ENCODE data around the gene ANP32A. TPM values are rescaled to one million over a fixed set of nuclear protein-coding genes. Genes with fewer than 3 reads are reported as not detected.

Gene ANP32A
- total RNA-seq, 1 experiment from 2014 or later, result 120 TPM

DNA sequence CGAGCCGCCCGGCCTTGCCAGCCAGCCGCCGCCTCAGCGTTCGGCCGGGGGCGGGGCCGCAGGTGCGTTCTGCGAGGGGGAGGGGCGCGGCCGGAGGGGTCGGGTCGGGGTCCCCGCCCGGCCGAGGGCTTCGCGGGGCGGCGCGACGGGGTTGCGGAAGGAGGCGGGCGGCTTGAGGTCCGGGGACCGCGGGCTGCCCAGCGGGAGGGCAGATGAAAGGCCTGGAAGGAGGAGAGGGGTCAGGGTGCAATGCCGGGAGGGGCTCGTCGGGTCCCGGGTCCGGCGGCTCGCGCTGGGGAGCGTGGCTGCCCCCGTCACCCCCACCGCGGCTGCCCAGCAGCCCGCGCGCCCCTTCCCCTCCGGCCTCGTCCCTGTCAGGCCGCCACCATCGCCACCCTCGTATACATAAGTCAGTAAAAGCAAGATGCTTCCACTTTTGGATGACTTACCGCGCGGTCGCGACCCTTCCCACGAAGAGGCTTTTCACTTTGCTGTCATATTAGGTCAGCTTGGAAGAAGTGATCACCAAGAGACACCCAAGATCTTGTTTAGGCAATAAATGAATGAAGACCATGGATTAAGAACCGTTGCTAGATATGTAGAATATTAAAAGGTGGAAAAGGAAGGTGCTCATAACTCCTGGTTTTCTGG is 620 bp upstream of the ANP32A start:
- no peak for DNase-seq (ENCODE audit: low read depth)

DNA sequence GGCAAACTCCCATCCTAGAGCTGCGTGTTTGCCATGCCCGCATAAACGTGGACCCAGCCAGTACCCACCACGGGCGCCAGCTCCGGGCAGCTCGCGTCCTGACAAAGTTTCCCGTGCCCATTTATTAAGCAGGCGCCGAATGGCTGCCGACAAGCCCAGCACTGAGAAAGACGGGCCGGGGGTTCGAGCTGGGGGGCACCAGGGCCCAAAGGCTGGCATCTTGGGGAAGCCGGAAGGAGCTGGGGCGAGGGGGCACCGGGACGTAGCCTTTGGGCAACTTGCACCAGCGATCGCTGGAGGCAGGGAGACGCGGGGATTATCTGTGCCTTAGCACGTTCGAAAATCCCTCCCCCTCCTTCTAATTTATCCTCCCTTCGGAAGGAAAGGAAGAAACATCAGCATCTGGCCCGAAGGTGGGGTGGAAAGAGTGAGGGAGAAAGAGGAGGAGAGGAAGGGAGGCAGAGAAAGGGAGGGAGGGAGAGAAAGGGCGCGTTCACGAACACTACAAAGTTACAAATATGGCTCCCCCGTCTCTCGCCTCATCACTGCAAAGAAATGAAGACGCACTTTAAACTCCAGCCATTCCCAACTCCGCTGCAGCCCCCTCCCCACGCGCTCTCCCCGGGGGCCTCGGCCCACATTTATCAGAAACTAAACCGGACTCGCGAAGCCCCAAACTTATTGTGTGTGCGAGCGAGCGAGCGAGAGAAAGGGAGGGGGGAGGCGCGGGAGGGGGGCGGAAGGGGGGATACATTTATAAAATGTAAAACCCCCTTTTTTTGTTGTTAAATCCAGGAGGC is 1.0 kb downstream of the ANP32A start:
- DNase-seq (ENCODE audit: low read depth), result peak; percentile 62

DNA sequence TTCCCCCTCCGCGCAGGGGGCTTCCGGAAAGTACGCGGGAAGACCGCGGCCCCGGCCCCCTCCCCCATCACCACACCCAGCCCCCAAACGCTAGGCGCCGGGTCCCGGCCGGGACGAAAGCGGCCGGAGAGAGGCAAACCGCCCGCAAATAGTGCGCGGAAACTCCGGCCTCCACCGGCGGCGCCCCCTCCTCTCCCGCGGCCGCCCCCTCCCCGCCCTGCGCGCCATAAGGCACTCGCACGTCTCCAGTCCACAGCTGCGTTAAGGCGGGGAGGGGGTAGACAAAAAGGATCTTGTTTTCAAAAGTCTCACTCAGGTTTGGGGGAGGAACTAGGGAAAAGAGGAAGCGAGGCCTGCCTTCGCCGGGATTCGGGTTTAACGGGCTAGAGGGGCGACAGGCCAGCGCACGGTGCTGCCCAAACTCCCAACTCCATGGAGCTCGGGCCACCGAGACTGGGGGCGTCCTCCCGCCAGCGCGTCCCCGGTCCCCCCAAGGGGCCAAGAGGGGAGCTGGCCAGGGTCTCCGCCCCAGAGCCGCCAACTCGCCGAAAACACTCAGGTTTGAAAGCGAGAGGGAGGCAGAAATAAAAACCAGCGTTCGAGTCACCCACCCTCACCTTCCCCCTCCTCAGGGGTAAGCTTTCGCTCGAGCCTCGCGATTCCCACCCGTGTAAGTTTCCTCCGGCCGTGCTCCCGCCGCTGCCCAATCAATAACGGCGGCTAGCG is 1.8 kb downstream of the ANP32A start:
- peak; percentile 37 for DNase-seq (ENCODE audit: low read depth)

DNA sequence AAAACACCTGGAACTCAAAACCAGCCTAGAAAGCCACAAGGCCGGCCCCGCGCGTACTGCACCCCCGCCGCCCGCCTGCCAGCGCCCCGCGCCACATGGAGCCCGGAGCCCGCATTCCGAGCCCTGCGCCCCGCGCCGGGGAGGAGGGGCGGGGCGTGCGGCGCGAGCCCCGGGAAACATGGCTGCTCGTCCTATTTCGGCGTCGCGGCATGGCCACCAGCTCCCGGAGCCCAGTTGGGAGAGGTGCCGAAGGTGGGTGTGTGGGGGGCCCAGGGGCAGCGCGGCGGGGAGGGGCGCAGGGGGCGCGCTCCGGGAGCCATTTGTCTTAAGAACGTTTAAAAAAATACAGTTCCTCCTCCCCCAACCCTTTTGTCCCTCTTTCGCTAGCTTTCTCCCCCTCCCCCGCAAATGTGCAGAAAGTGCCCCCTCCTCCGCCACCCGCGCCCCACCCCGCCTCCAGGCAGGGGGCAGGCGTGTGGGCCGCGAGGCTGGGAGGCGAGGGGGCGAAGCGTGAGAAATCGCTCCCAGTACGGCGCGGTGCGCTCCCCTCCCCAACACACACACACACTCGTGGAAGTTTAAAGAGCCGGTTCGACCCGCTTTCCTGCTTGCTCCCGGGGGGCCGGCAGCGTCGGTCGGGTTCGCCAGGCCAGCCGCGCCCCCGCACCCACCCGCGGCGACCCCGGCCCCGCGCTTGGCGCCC is 2.5 kb downstream of the ANP32A start:
- DNase-seq (ENCODE audit: low read depth), result peak; percentile 56

DNA sequence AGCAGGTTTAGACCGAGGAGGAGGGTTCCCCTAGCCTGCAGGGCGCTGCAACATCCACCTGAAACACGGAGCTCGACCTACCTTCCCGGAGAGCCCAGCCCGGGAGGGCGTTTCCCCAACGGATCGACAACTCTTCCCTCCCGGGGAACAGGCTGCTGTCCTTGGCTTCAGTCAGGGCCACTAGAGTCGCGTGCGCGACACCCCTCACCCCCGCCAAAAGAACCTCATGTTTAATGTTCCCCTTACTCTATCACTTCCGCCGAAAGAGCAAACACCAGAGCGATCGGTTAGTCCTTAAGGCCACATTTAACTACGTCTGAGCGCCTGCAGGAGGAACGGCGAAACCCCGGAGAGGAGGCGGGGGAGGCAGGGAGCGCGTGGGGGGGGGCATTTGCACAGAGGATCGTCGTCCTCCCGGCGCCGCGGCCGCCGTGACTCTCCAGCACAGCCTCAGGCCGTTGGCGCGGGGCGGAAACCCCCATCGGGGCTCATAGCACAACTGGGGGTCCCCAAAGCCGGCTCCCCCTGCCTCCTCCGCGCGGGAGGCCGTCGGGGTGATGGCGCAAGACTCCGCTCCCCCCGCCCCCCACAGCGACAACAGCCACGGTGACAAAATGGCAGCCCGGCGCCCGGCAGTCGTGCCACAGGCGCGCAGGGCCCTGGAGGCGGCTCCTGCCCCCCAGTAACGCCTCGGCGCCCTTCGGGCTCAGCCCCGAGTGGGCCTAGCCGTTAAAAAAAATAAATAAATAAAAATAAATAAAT is 3.2 kb downstream of the ANP32A start:
- peak; percentile 40 for DNase-seq (ENCODE audit: low read depth)

DNA sequence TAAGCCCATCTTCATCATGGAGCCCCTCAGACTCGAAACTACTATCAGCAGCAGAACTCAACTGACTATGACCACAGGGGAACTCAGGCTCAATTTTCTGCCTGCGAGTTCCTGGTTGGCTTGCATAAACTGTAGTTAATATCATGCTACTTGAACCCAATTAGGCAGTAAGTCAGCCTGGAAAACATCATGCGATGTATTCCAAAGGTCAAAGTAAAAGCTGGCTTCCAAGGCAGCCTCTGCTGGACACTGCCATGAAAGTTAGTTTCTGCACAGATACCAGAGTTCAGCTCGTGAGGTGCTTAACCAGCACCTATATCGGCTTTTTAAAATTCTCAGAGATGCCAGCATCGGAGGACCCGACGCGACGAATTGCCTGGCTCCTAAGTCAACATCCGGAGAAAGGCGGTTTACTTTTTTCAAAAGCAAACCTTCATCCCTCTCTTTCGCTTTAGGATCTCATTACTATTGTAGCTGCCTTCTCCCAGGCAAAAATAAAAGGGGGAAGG is 3.8 kb downstream of the ANP32A start:
- DNase-seq (ENCODE audit: low read depth), result no peak

DNA sequence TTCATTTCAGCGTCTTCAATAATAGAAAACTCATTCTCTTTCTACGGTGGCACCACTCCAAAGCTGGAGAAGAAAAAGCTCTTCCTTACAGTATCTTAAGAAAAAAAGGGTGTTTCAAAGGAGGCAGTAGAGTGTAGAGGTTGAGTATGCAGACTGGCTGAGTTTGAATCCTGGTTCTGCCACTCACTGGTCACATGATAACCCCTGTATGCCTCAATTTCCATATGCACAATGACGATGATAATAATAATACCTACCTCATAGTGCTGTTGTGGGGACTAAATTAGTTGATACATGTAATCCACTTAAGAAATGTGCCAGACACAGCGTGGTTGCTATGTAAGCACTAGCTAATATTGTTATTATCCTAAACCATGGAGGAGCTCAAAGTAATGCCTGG is 4.5 kb downstream of the ANP32A start:
- no peak for DNase-seq (ENCODE audit: low read depth)

DNA sequence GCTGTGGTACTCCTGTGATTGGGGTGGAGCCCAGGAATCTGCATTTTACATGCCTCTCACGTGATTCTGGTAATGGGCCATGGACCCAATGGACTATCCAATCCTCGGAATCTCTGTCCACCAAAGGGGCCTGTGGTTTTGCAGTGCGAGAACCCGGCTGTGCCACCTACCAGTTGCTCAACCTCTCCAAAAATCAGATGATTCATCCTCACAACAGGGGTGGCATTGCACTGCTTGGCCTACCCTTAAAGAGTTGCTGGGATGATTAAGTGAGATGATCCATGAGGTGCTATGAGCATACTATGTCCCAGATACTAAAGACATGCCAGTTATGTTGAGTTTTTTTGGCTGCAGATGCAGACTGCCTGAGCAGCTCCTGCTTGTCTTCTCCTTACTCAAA is 5.1 kb downstream of the ANP32A start:
- peak; percentile 52 for DNase-seq (ENCODE audit: low read depth)

DNA sequence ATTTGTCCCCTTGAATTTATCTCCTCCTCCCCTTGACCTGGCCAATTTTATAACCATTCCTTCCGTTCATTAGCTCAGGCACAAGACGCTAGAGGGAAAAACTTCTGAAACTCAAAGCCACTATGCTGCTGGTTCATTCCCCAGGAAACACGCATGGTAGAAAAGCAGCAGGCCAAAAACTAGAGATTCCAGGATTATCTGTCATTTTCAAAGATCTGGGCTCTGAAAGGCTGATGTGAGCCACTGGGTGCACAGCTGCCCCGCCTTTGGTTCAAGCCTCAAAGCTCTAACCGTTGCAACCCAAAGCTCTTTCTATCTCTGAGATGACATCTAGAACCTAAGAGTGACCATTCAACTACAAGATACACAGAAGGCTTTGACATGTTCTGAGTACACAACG is 6.1 kb downstream of the ANP32A start:
- DNase-seq (ENCODE audit: low read depth), result no peak

DNA sequence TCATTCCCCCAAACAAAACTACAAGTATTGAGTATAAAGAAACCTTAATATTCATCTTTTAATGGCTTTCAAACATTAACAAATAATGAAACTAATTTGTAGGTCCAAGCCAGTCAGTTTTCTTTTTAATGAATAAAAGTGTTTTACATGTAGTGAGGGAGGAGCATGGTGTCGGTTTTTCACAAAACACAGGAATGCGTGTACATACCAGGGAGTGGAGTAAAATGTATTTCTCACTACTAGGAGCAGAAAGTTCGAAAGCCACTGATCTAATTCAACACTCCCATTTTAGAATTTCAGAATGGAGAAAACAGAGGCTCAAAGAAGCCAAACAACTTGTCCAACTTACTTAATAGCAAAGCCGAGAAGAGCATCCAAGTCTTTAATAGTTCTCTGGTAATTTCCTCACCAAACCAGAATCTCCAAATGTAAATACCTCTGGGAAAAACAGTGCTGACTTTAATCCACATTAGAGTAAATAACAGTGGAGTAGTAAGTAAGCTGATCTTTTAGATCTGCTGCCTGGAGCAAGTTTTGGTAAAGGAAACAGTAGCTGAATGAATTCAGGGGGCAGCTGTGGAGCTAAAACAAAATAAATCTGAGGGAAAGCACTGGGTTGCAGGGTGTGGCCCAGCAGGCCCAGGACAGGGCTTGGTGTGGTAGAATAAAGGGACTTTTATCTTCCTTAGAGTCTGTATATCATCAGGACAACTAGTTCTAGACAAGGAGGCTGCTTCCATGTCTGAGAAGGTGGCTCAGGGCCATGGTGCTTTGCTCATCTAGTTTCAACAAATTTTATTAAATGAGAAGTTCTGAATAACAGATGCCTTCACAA is 7.9 kb downstream of the ANP32A start:
- DNase-seq (ENCODE audit: low read depth), result no peak

DNA sequence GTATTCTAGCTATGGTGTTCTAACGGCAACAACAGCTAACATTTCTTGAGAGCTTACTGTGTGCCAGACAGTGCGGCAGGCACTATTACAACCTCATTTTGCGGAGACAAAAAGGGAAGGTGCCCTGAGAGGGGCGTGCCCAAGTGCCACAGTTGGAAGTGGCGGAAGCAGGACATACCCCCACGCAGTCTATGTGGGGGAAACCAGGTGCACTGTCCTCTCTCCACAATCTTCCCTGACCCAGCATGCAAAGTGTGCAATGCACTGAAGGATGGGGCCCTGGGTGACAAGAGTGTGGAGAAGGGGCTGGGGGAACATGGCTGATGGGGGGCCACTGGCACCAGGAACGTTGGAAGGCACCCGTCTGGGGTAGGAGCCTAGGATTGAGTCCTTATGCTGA is 8.6 kb downstream of the ANP32A start:
- DNase-seq (ENCODE audit: low read depth), result no peak

DNA sequence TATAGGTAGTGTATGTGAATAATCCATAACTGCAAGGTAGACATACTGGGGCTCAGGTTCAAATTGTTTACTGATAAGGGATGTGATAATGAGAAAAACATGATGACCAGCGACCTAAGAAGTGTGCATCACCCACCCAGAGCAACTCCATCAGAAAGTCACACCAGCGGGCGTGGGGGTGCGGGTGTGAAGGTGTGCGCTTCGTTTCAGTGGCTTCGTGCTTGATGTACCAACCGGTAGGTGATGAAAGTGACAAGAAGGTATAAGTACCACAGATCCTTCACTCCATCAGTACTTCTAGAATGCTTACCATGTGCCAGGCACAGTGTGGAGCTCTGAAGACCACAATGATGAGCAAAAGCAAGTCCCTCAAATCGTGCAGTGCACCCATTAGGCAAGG is 11.2 kb downstream of the ANP32A start:
- DNase-seq (ENCODE audit: low read depth), result no peak

DNA sequence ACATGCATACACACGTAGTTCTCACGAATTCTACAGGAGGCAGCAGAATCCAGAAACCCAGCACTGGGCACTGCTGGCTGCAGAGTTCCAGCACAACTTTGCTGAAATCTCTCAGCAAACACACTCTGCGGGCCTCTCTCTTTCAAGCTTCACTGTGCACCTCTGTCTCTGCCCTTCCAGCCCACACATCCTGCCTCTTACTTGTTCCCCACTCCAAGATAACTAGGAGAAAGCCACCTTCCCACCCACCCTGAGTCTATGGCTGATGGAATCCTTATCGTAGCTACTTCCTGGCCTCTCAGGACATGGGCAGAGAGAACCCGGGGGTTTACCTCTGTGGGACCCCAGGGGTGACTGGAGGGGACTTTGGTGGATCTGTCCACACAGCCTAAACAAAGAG is 11.9 kb downstream of the ANP32A start:
- no peak for DNase-seq (ENCODE audit: low read depth)

DNA sequence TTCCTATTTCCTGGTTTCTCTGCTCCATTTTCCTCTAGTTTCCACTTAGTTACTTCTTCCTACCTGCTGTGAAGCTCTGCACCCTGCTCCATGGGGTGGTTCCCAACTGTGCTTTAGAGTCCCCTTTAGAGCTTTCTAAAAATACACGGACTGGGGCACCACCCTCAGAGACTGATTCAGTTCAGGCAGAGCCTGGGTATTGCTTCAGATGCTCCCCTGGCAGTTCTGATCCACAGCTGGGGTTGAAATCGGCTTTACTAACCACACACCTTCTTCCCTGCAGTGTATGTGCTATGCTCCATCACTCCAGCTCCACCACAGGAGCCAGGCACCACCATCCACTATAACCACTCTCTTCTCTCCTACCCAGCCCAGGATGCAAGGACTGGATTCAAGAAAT is 12.6 kb downstream of the ANP32A start:
- DNase-seq (ENCODE audit: low read depth), result no peak

DNA sequence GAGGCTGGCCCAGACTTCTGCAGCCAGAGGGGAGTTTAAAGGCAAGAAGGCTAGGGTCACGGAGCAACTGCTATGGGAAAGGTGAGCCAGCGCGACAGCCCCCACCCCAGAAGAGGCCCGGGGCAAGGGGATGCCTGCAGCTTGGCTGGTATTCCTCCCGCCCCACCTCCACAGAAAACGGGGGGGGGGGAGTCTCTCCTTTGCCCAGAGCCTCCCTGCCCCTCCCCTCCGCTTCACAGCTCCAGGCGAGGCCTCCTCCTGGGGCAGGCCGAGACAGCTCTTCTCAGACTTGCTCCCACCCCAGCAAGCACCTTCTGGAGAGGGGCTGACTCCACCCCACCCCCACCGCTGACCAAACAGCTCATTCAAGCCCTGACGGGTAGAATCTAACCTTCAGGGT is 13.4 kb downstream of the ANP32A start:
- no peak for DNase-seq (ENCODE audit: low read depth)

DNA sequence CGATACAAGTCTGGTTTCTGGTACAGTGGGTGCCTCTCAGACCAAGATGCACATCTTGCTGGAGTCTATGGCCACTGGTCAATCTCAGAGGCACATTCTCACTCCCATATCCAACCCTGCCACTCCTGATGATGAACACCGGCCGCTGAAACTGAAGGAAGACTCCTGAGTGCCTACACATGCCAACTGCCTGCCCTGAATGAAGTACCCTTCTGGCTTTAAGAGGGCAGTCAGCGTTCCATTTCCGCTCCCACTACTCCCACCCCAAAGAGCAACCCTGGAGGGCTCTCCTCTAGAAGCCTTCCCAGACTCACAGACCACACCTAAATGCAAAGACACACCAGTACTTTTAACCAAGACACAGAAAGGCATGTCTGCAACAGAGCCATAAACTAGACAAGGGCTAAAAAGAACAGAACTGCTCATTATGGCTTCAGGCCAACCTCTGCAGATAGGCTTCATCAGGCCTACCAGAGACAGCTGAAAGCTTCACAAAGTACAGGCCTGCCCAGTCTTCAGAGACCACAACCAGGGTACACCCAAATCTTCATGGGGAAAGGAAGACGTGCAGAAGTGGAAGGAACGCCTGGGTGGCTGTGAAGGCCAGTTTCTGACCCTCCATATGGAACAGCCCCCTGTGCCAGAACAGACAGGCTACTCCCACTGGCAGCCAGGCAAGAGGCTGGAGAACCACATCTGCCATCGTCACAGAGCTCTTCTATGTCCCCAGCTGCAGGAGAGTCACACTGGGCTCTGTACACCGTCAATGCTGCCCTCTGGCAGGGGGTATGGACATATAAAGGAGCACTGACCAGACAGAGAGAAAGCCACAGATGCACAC is 14.3 kb downstream of the ANP32A start:
- DNase-seq (ENCODE audit: low read depth), result no peak

DNA sequence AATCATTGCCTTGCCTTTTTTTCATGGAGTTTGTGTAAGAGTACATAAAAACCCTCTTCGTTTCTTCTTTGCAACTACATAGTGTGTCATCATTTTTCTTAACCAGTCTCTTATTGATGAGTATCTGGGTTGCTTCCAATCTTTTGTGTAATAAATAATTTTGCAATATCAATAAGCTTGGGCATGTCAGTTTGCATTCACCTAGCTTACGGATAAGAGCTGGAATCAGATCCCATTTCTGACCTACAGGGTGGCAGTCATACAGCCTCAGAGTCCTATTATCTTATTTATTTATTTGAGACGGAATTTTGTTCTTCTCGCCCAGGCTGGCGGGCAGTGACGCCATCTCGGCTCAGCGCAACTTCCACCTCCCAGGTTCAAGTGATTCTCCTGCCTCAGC is 18.3 kb downstream of the ANP32A start:
- DNase-seq (ENCODE audit: low read depth), result no peak

DNA sequence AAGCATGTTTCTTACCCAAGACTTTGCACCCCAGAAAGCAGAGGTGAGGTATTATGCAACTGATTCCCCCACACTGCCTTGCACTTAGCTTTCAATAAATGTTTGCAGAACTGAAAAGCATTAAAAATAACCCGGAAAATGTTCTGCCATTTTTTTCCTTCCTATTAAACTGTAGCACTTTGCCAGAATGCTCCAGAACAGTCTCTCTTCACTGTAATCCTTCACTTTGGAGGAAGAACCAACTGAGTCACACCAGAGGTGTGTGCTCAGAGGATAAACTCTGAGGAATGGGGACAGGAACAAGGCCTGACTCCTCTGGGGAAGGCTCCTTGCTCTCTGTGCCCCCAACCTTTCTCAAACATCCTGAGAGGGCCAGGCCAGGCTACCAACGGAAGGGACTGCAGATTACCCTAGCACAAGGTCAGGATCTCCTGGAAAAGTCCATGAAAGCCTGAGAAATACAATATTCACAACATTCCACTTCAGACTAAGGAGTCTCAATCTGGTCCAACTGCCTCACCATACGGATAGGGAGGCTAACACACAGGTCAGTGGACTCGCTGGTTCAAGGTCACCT is 19.0 kb downstream of the ANP32A start:
- no peak for DNase-seq (ENCODE audit: low read depth)

DNA sequence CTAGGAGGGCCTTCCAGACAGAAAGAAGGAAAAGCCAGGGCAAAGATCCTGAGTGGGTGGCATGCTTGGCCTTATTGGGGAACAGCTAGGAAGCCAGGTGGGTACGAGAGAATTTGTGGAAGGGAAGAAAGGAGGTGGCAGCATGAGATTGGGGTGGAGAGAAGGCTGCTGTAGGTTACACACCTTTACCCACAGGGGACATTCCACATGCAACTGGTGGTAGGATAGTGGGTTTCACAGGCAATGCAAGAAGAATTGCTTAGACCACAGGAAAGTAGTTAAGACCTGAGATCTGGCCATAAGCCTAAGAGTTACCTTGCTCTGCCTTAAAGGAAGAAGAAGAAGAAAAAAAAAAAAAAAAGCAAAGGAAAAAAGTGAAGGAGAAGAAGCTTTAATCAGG is 19.8 kb downstream of the ANP32A start:
- no peak for DNase-seq (ENCODE audit: low read depth)

All from HT1080 (cell line).